ENCODE measurements around the gene TTC33.

The TTC33 gene

DNA sequence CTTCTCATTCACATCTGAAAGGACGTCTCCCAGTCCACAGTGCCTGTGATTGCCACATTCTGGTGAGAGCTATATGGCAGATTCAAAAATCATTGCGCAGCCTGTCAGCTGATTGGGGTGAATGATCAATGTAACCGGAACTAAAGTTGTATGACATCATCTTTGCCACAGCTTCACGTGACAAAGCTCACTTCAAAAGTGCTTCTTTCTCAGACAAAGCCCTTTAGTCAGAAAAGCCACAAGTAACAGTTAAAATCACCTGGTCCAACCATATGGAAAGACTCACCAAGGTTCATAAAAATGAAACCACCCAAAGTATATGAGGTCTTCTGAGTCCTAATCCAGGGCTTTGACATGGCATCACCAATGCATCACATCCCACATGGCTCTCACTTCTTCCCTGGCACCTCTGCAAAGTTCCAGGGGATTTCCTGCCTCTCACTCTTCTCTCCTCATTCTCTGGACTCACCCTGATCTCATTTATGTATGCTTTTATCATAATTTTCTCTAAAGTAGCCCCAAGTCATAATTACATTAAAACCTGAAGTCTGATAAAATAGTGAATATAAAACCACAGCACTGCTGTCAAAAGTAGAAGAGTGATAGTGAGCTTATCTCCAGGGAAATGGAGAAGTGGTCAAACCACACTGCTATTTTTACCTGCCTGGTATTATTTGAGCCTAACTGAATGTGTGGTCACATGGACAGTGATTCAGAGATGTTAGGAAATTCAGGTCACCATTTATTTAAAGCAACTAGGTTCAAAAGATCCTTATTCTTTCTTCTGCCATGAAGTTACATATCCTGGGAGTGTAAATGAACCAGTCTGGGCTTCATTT lies 269.1 kb downstream of the TTC33 start:
- DNase-seq (ENCODE audit: low read depth in 3 of 3, low spot score in 1 of 3), result peak; percentile 3 to 7 (median 3)

DNA sequence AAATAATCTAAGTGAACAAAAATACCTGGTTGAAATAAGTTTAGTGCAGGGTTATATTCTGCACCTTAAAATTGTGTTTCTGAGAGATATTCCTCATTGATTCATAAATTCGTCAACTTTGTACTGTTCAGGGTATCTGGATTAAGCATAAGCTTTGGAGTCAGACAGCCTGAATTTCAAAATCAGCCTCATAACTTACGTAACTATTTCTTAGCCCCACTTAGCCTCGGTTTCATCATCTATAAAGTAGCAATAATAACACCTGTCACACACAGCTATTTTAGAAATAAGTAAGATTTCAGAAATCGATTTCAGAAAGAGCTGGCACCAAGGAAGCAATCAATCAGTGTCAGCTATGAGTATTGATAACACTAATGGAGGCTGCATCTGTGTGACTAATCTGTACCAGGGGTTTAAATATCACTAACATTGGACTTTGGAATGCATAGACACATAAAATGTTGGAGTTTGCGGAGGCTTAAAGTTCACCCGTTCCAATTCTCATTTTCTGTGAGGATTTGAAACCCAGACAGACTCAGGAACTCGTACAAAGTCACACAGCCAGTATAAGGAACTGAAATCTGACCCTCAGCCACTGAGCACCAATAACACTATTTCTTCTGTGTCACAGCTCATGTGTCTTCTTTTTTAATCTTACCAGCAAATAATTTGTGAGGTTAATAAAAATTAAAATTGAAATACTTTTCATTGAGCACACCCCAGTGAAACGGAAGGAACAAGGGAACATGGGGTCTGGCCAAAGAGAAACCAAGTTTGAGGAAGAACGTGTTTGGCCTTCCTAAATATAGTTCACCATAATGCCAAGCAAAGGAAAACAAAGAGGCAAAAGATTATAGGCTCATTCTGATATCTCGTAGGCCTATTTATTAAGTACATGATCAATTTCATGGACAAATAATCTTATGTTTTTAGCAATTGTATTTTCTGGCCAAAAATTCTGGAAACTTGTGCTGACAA lies 270.5 kb downstream of the TTC33 start:
- no peak for DNase-seq (ENCODE audit: low read depth in 3 of 3, low spot score in 1 of 3)

DNA sequence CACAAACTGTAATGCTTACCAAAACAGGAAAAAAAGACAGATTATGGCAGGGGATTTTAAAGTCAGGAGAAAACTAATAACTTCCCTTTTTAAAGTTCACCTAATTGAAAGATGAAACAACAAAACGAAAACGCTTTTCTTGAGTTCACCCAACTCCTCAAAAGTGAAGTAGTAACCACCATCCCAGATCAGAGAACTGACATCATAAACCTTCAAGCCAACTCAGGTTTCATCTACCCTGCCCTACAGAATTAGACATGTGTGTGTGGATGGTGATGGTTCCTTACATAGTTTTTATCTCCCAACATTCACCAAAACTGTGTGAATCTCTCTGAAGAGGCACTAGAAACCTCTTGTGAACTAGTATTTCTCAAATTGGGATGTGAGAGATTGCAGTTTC lies 271.3 kb downstream of the TTC33 start:
- no peak for DNase-seq (ENCODE audit: low read depth in 3 of 3, low spot score in 1 of 3)

DNA sequence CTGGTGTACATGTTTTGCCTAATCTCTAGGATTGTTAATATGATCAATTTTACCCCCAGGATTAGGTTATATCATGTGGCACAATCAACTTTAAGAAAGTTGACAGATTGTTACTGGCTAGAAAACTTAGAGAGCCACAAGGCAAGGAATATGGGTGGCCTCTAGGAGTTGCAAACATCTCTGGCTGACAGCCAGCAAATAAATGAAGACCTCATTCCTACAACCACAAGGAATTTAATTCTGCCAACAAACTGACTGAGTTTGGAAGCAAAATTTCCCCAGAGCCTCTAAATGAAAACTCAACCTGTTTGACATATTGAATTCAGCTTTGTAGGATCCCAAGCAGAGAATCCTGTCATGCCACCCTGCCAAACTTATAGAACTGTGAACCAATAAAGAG lies 272.4 kb downstream of the TTC33 start:
- no peak for DNase-seq (ENCODE audit: low read depth in 3 of 3, low spot score in 1 of 3)

DNA sequence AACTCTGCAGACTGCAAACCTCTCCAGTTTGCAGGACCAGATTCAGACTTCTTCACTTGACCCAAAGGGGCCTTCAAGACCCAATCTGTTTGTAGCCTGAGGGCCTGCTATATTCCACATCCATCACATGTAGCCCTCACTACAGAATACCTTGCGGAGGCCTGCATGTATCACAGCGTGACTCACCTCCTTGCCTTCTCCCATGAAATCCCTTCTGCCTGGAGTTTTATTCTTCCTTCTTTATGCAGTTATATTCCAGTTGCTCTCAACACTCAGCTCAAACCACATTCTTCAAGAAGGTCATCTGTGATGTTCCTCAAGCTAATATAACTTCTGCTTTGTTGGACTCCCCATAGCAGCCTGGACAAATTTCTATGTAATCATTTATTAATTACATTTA lies 274.5 kb downstream of the TTC33 start:
- DNase-seq (ENCODE audit: low read depth in 3 of 3, low spot score in 1 of 3), result no peak

DNA sequence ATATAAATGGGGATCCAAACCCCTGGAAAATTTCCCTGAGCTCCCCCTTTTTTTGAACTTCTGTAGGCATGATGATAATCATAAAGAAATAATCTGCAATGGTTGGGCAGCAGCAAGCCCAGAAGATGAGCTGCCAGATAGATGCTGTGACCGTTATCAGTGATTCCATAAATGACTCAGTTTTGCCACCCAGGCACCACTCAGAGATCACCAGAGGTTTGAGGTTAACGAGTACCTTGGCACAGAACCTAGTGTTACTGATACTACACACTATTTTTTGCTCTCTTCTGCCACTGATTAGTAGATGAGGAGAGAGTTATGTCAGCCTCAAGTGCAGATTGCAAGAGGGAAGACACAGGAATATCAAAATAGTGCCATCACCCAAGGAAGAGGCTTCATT lies 275.4 kb downstream of the TTC33 start:
- DNase-seq (ENCODE audit: low read depth in 3 of 3, low spot score in 1 of 3), result no peak

DNA sequence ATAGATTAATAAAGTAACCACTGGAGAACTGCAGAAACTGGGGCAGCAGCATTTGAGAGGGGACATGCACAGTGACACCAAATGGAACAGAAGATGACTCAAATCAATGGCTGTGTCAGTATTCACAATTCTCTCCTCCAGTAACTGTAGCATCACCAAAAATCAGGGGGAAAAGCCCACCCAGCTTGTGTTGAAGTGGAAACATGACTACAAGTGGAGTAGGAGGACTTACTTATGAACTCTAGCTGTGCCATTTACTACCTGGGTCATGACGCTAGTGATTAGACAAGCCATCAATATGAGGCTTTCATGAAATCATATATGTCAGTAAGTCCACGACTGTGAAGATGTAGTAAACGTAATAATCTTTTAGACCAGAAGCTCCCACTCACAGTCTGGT lies 275.8 kb downstream of the TTC33 start:
- DNase-seq (ENCODE audit: low read depth in 3 of 3, low spot score in 1 of 3), result no peak

DNA sequence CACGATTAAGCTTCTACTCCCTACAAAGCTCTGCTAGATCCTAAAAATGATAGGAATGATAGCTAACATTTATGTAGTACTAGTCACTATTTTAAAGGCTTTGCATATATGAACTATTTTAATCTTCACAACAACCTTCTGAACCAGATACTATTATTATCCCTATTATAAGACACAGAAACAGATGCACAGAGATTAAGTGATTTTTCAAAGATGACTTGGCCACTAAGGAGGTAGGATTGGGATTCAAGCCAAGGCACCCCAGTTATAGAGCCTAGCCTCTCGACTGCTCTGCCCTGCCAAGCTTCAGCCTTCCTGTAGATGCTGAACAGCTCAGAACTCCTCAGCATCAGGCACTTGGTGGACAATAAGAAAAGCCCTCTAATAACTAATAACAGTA lies 277.0 kb downstream of the TTC33 start:
- no peak for DNase-seq (ENCODE audit: low read depth in 3 of 3, low spot score in 1 of 3)

DNA sequence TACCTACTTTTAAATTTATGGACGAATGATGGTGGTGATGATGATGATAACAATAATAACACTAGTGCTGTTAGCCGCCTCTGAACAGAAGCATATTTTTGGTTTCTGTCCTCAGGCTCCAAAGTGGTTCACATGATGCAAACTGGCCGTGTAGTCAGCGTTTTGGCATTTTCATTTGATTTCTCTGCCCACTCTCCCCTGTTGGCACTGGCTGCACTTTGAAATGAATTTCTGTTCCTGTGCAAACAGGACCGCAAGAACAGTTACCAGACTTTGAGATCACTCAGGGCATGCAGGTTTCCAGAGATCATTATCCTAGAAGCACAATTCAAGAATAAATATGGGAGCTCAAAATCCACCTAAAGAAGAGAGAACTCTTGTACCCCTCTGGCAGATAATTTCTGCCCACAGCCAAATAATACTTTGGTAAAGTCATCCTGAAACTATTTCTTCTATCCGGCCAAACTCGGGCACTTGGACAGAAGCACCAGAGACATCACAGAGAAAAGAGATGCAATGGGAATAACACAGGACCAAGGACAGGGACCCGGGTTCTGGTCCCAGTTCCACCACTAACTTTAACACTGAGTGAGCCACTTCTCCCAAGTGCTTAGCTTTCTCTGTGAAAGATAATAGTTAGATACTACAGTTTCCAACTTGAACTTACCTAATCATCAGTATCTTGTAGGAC lies 277.8 kb downstream of the TTC33 start:
- DNase-seq (ENCODE audit: low read depth in 3 of 3, low spot score in 1 of 3), result no peak

DNA sequence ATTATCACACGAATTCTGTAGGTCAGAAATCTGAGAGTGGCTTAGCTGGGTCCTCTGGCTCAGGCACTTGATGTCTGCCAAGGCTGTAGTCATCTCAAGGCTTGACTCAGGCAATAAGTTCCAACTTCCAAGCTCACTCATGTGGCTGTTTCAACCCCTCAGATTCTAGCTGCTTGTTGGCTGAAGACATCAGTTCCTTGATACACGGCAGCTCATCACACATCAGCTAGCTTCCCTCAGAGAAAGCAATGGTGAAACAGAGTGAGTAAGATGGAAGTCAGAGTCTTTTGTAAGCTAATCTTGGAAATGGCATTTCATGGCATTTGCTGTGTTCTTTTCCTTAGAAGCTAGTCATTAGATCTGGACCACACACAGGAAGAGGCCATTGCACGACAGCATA lies 280.2 kb downstream of the TTC33 start:
- DNase-seq (ENCODE audit: low read depth in 3 of 3, low spot score in 1 of 3), result no peak

DNA sequence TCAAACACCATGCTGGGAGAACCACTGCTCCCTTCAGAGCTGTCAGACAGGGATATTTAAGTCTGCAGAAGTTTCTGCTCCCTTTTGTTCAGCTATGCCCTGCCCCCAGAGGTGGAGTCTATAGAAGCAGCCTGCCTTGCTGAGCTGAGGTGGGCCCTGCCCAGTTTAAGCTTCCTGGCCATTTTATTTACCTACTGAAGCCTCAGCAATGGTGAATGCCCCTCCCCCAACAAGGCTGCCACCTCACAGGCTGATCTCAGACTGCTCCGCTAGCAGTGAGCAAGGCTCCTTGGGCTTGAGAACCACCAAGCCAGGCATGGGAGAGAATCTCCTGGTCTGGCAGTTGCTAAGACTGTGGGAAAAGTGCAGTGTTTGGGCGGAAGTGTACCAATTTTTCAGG lies 281.5 kb downstream of the TTC33 start:
- DNase-seq (ENCODE audit: low read depth in 3 of 3, low spot score in 1 of 3), result no peak

DNA sequence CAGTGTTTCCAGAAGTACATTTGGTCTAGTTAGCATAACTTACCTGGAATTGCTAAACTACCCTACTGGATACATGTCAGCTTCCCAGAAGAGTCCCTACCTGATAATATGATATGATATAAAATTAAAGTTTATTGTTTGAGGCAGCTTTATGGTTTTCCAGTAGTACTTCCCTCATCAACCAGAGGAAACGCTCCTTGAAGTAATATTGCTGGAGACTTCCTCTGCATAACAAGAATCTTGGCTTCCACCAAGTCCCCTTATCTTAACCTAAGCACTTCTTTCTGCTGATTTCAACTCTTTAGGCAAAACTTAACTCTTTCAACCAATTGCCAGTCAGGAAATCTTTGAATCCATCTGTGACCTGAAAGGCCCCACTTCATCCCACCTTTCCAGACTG lies 290.3 kb downstream of the TTC33 start:
- DNase-seq (ENCODE audit: low read depth in 3 of 3, low spot score in 1 of 3), result no peak

DNA sequence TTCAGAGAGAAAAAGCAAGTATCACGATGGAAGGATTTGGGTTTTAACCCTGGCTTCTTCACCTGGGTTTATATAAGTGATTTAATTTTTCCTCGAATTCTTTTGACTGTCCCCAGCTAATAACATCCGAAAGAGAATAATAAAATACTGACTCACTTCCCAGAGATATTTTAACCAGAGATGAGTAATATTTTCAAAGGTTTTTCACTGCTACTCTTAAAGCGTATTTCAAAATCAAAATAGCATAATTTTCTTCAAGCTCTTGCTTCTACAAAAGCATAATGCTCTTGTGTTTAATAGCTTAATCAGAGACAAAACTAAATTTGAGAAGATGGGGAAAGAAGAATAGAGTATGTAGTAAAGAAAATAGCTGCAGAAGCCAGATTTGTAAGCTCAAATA lies 291.2 kb downstream of the TTC33 start:
- DNase-seq (ENCODE audit: low read depth in 3 of 3, low spot score in 1 of 3), result no peak

All from stimulated activated CD4-positive, alpha-beta T cell treated with anti-CD3 and anti-CD28 coated beads, TNF-alpha, amount 100 ng/mL, for 1 hour (primary cell).